Activated T-helper 1 cell treated with anti-CD3 and anti-CD28 coated beads, Interleukin-12 subunit alpha, Interleukin-12 subunit beta, Interleukin-2, Interleukin-4 antibody, amounts not matched to agents 30 ng/mL and 10 ng/mL and 1 ng/mL, durations not matched to agents 14 hours and 24 hours and 36 hours (primary cell): ENCODE results near the gene RASGEF1C. TPM values are rescaled to one million over a fixed set of nuclear protein-coding genes. Genes with fewer than 3 reads are reported as not detected.
"Not testable (repeated sequence)": the region's sequence is repeated elsewhere in the genome, so short reads cannot be mapped to it uniquely, and the experiment has no call there.

Experiments used
- DNase-seq: peaks from one replicate; pipeline ENCODE4 v3.0.0; 2021; ENCODE audit warnings: low spot score
- H3K27ac Mint-ChIP-seq: one replicate; pipeline ENCODE4 v1.8.0; 2021; ENCODE audit warnings: mild to moderate bottlenecking, mixed read lengths
- H3K27me3 Mint-ChIP-seq: one replicate; pipeline ENCODE4 v1.8.0; 2022; ENCODE audit warnings: mild to moderate bottlenecking, moderate library complexity, mixed read lengths; ENCODE audit not compliant: insufficient read depth
- H3K36me3 Mint-ChIP-seq: one replicate; pipeline ENCODE4 v1.8.0; 2021; ENCODE audit warnings: low read depth, mixed read lengths
- H3K4me1 Mint-ChIP-seq: one replicate; pipeline ENCODE4 v1.8.0; 2021; ENCODE audit warnings: low read depth, mixed read lengths
- H3K4me3 Mint-ChIP-seq: one replicate; pipeline ENCODE4 v1.8.0; 2021; ENCODE audit warnings: mild to moderate bottlenecking, moderate library complexity, mixed read lengths
- H3K9me3 Mint-ChIP-seq: one replicate; pipeline ENCODE4 v1.8.0; 2021; ENCODE audit warnings: mixed read lengths
- intact Hi-C: fragments of 100-400 bp; cut with micrococcal nuclease; formaldehyde crosslinking; loops from one replicate; pipeline ENCODE4 v1.15.1; 2024
- total RNA-seq: library from RNA; stranded (reverse); gene quantifications from 2 replicates; pipeline ENCODE4 v1.2.3, GENCODE V29; 2022

Gene RASGEF1C
- total RNA-seq, 1 donor from 2014 or later = not detected

DNA sequence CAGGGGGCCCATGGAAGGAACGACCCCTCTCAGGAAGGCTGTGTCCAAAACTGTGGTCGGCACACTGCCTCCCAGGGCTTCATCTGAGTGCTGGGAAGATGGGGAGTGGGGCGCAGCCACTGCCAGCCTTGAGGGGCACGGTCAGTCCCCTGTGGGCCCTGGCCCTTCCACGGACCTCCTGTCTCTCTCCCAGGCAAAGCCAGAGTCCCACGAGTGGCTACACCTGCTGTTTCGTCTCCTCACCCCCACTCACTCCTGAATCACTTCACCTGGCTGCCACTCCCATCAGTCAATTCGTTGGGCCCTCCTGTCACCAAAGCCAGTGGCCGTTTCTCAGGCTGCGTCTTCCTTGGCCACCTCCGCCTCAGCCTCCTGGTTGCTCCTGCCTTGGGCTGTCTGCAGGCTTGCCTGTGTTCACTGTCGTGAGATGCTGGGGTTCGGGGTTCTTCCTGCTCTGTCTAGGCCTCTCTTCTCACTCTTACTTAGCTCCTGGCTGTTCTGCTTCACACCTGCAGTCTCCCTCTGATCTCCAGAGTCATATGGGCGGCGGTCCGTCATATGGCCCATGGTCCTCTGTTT is 78.6 kb downstream of the RASGEF1C start:
- intact Hi-C loops = no loop called here
- H3K27ac Mint-ChIP-seq = no peak overlapping the region
- H3K4me1 Mint-ChIP-seq = peaks cover 12% of the 10 kb centered on the region
- no peak overlapping the region for H3K4me3 Mint-ChIP-seq
- peaks cover 3% of the 10 kb centered on the region for H3K27me3 Mint-ChIP-seq
- DNase-seq = no peak
- H3K9me3 Mint-ChIP-seq = no peaks in the 10 kb centered on the region
- H3K36me3 Mint-ChIP-seq = no peaks in the 10 kb centered on the region

GRCh38 chr5:180129291-180130190 is 79.5 kb downstream of the RASGEF1C start:
- DNase-seq = no peak
- no peak overlapping the region for H3K27ac Mint-ChIP-seq

DNA sequence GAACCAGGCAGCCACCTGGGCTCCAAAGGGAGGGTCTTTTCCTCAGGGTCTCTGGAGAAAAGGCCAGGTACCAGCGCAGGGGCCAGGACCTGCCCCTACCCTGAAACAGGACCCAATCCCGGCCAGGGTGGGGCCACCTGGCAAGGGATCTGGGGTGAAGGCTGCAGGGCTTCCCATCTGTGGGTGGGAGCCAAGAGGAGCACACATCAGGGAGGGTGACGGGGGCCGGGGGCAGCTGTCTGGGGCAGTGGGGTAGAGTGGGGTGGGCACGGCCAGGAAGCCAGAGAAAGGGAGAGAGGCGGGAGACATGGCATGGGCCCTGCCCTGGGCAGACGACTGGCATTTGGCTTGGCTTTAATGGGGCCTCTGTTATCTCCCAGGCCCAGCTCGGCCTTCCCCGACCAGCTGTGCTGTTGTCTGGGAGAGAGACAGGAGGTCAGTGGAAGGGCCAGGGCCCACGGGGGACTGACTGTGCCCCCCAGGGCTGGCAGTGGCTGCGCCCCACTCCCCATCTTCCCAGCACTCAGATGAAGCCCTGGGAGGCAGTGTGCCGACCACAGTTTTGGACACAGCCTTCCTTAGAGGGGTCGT is 80.2 kb downstream of the RASGEF1C start:
- no peak overlapping the region for H3K27ac Mint-ChIP-seq
- peaks cover 4% of the 10 kb centered on the region for H3K27me3 Mint-ChIP-seq
- H3K9me3 Mint-ChIP-seq = no peaks in the 10 kb centered on the region
- no peak overlapping the region for H3K4me3 Mint-ChIP-seq
- no peaks in the 10 kb centered on the region for H3K36me3 Mint-ChIP-seq
- DNase-seq = no peak
- intact Hi-C loops = no loop called here
- H3K4me1 Mint-ChIP-seq = no peaks in the 10 kb centered on the region

More at GRCh38 chr5:180129291-180130190, 79.5 kb downstream of the RASGEF1C start:
- peaks cover 3% of the 10 kb centered on the region for H3K27me3 Mint-ChIP-seq
- no peak overlapping the region for H3K4me3 Mint-ChIP-seq
- no peaks in the 10 kb centered on the region for H3K36me3 Mint-ChIP-seq
- intact Hi-C loops = no loop called here
- H3K4me1 Mint-ChIP-seq = peaks cover 3% of the 10 kb centered on the region
- no peaks in the 10 kb centered on the region for H3K9me3 Mint-ChIP-seq

DNA sequence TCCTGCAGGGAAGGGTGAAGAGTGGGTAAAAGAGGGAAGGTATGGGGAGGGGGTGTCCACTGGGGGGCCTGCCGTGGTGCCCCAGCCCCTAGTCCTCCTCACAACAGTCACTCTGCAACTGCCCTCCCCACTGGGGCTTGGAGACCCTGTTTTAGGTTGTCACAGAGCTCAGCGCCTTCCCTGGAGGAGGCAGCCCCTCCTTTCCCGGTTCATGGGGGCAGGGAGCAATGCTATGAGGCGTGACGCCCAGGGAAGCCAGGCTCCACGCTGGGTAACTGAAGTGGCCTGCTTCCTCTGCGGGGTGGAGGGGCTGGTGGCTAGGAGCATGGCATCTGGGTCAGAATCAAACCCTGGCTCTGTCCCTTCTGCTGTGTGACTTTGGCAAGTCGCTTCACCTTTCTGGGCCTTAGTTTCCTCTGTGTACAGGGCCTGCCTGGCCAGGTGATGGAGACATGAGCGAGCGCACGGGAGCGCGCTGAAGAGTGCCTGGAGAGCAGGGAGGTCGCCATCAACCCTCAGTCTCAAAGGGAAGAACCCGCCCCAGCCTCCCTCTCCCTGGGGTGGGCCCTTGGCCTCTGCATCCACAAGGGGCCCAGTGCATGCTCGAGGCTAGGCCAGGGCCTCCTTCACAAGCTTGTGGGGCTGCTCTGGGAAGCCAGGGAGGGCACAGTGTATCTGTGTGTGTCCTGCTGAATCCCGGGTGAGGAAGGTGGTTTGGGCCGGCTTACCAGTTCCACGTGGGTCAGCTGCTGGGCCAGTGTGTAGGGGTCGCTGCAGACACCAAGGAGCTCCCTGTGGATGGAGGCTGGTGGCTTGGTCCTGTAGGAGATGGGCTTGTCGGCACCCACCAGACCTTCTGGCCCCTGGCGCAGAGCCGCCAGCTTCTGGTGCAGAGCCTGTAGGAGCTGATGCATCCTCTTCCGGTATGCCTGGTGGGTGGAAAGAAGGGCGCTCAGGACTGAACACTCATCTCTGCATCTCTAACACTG is 81.0 kb downstream of the RASGEF1C start:
- H3K27ac Mint-ChIP-seq = no peak overlapping the region
- intact Hi-C loops = loop anchor here (1.0 to 2.0 kb wide), 2 partner anchors 81 to 187 kb away; partner anchors contain the start of gene RASGEF1C
- peaks cover 4% of the 10 kb centered on the region for H3K27me3 Mint-ChIP-seq
- H3K9me3 Mint-ChIP-seq = no peaks in the 10 kb centered on the region
- no peaks in the 10 kb centered on the region for H3K36me3 Mint-ChIP-seq
- no peak for DNase-seq
- H3K4me1 Mint-ChIP-seq = no peaks in the 10 kb centered on the region
- no peak overlapping the region for H3K4me3 Mint-ChIP-seq

- Mint-ChIP-seq H3K4me1 (no peaks in the 10 kb centered on the region), H3K4me3 (no peak overlapping the region), H3K36me3 (no peaks in the 10 kb centered on the region), H3K9me3 (no peaks in the 10 kb centered on the region), H3K27ac (no peak overlapping the region), H3K27me3 (peaks cover 4% of the 10 kb centered on the region)
- DNase-seq = no peak
- intact Hi-C loops = loop anchor here (1.0 to 2.0 kb wide), 2 partner anchors 82 to 188 kb away; partner anchors contain the start of gene RASGEF1C
Measured at GRCh38 chr5:180126716-180127681, 82.0 kb downstream of the RASGEF1C start.

DNA sequence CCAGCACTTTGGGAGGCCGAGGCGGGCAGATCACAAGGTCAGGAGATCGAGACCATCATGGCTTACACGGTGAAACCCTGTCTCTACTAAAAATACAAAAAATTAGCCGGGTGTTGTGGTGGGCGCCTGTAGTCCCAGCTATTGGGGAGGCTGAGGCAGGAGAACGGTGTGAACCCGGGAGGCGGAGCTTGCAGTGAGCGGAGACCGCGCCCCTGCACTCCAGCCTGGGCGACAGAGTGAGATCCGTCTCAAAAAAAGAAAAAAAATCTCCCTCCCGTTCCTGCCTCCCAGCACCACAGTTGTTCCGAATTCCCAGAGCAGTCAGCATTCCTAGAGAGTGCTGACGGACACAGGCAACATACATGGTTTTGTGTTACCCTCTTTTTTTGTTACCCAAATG is 82.9 kb downstream of the RASGEF1C start:
- not testable (repeated sequence) for H3K9me3 Mint-ChIP-seq, DNase-seq, H3K4me1 Mint-ChIP-seq, H3K4me3 Mint-ChIP-seq, H3K36me3 Mint-ChIP-seq, H3K27ac Mint-ChIP-seq, H3K27me3 Mint-ChIP-seq
- intact Hi-C loops = loop anchor here (2.0 kb wide), 1 partner anchor 83 kb away; the partner anchor contains the start of gene RASGEF1C

DNA sequence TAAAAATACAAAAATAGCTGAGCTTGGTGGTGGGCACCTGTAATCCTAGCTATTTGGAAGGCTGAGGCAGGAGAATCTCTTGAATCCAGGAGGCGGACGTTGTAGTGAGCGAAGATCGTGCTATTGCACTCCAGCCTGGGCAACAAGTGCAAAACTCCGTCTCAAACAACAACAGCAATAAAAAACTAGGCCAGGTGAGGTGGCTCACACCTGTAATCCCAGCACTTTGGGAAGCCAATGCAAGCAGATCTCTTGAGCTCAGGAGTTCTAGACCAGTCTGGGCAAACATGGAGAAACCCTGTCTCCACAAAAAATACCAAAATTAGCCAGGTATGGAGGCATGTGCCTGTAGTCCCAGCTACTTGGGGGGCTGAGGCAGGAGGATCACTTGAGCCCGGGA is 84.3 kb downstream of the RASGEF1C start:
- H3K4me3 Mint-ChIP-seq, H3K4me1 Mint-ChIP-seq, H3K36me3 Mint-ChIP-seq, intact Hi-C loops, DNase-seq, H3K27me3 Mint-ChIP-seq, H3K9me3 Mint-ChIP-seq, H3K27ac Mint-ChIP-seq: not testable (repeated sequence)

DNA sequence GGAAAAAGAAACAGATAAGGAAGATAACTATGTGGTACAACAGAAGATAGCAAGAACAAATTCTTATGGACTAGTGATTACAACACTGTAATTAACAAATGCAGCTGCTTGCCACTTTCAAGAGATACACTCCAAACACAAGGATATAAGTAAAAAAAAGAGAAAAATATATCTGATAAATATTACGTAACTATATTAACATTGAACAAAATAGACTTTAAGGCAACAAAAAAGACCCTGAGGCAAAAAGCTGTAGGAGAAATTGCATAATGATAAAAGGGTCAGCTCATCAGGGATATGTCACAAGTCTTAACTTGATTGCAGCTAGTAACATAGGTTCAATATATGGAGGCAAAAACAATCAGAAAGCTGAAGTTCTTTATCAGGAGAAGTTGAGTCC is 86.1 kb downstream of the RASGEF1C start:
- Mint-ChIP-seq H3K36me3 (no peaks in the 10 kb centered on the region), H3K27me3 (peaks cover 4% of the 10 kb centered on the region), H3K4me1 (no peaks in the 10 kb centered on the region), H3K4me3 (no peak overlapping the region), H3K27ac (no peak overlapping the region), H3K9me3 (no peaks in the 10 kb centered on the region)
- intact Hi-C loops = no loop called here
- no peak for DNase-seq

DNA sequence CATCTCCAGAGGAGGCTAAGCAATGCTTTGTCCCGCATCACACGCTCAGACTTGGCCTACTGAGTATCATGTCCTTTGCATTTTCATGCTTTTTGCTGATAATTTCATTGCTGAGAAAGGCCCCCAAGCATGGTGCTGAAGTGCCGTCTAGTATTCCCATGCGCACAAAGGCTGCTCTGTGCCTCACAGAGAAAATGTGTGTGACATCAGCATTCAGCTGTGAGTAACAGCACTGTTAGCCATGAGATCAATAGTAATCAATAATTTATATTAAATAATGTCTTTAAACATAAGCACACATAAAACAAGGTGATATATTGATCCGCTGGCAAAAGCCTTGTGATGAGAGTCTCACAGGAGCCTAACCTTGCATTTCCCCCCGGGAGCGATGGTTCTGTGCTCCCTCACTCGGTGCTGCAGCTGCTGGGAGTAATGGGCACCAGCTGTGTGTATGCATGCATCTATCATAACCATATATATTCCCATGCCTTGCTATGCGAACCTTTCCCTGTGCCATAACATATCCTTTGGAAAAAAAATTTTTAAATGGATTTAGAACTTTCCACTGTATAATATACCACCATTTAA is 87.1 kb downstream of the RASGEF1C start:
- no peak overlapping the region for H3K27ac Mint-ChIP-seq
- H3K36me3 Mint-ChIP-seq = no peaks in the 10 kb centered on the region
- no peaks in the 10 kb centered on the region for H3K4me1 Mint-ChIP-seq
- no peaks in the 10 kb centered on the region for H3K9me3 Mint-ChIP-seq
- H3K27me3 Mint-ChIP-seq = peaks cover 4% of the 10 kb centered on the region
- intact Hi-C loops = no loop called here
- no peak overlapping the region for H3K4me3 Mint-ChIP-seq
- DNase-seq = no peak

- Mint-ChIP-seq H3K4me1 (no peaks in the 10 kb centered on the region), H3K4me3 (no peak overlapping the region), H3K36me3 (no peaks in the 10 kb centered on the region), H3K27ac (no peak overlapping the region), H3K9me3 (no peaks in the 10 kb centered on the region), H3K27me3 (peaks cover 1% of the 10 kb centered on the region)
- intact Hi-C loops = no loop called here
- DNase-seq = no peak
Measured at GRCh38 chr5:180120237-180121101, 88.5 kb downstream of the RASGEF1C start.

DNA sequence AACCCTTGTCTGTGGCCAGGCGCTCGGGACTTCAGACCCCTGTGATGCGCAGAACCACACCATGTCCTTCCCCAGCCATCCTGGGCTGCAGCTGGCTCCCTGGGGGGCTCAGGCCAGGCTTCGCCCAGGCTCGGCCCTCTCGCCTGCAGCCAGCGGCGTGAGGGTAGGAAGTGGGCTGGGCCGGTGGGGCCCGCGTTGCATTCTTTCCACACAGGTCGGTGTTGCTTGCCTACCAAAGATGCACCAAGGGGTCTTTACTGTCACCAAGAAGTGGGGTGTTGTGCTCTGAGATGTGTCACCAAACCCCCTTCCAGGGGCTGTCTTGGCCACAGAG is 89.1 kb downstream of the RASGEF1C start:
- Mint-ChIP-seq H3K27ac (no peak overlapping the region), H3K4me1 (no peaks in the 10 kb centered on the region), H3K27me3 (peaks cover 1% of the 10 kb centered on the region), H3K9me3 (no peaks in the 10 kb centered on the region), H3K36me3 (no peaks in the 10 kb centered on the region), H3K4me3 (no peak overlapping the region)
- DNase-seq = no peak
- intact Hi-C loops = no loop called here
